HUES6 (cell line): ENCODE results near the gene LARGE2.

Experiments
- H3K27ac ChIP-seq: 2 replicates; pipeline ENCODE4 v1.7.0; 2013; ENCODE audit warnings: low read depth, mild to moderate bottlenecking, low read length, inconsistent platforms
- H3K27me3 ChIP-seq: 2 replicates; pipeline ENCODE4 v1.6.1; 2013; ENCODE audit warnings: low read length; ENCODE audit not compliant: control insufficient read depth, insufficient read depth
- H3K36me3 ChIP-seq: 2 replicates; pipeline ENCODE4 v1.6.1; 2013; ENCODE audit warnings: low read length; ENCODE audit not compliant: control insufficient read depth, insufficient read depth
- H3K4me1 ChIP-seq: 2 replicates; pipeline ENCODE4 v1.6.1; 2013; ENCODE audit warnings: low read length; ENCODE audit not compliant: control insufficient read depth, insufficient read depth
- H3K4me3 ChIP-seq: 2 replicates; pipeline ENCODE4 v1.5.1; 2013; ENCODE audit warnings: low read depth, low read length
- H3K9ac ChIP-seq: one replicate; pipeline ENCODE4 v1.6.1; 2013; ENCODE audit warnings: mild to moderate bottlenecking, low read length
- H3K9me3 ChIP-seq: 2 replicates; pipeline ENCODE4 v1.6.1; 2013; ENCODE audit warnings: low read depth, low read length; ENCODE audit not compliant: control insufficient read depth, insufficient read depth

LARGE2 gene

DNA sequence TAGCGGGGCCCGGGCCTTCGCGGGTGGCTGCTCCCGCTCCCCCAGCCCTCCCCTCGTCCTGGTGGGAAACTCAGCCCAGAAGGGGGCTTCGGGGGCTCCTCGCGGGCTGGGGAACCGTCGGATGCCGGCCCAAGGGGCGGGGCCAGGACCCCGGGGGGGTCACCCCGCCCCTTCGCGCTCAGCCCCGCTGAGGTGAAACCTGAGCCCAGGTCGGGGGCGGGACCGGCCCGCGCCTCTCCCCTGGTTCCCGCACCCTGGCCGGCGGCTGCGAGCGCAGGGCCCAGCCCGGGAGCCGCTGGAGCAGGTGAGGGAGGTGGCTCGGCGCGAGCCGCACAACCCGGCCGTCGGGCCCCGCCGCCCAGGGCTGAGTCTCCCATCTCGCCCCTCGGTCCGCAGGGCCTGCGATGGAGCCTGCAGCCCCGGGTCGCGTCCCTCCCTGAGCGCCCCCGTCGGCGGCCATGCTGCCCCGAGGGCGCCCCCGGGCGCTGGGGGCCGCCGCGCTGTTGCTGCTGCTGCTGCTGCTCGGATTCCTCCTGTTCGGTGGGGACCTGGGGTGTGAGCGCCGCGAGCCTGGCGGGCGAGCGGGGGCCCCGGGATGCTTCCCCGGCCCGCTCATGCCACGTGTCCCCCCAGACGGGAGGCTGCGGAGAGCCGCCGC is at the start of gene LARGE2:
Gene LARGE2 (plus strand): TSS at position 232 of the 658 bp plus-strand sequence. CDS start 227 bp downstream, at position 459.
- H3K27ac ChIP-seq, result peak within 1 kb of the TSS; percentile 75; the same call in 1 of the 2 replicates
- peaks cover 42% of the 10 kb centered on the region for H3K27me3 ChIP-seq
- peak within 1 kb of the TSS; percentile 74 for H3K9ac ChIP-seq
- H3K9me3 ChIP-seq, result no peaks in the 10 kb centered on the region
- peaks cover 29% of the 10 kb centered on the region for H3K4me1 ChIP-seq
- peak within 1 kb of the TSS; percentile 71 for H3K4me3 ChIP-seq
- H3K36me3 ChIP-seq, result peaks cover 17% of the 10 kb centered on the region

DNA sequence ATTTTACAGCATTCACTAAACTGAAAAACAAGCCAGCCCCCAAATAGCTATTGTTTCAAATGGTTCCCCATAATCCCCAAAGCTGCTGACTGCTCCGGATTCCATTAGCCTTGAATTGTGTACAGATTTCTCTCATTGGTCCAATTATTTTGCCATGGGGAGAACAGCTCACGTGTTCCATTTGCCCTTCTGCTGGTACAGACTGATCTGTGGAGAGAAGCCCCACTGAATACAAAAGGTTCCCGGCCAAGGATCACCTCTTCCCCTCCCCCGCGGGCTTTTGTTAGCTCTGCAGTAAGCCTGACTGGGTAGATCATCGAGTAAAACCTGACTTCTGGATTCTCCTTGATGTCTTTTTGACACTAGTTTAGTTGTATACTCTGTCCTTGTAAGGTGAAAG is 46.1 kb upstream of the LARGE2 start:
- Histone ChIP-seq H3K4me3 (no peak overlapping the region), H3K27me3 (no peaks in the 10 kb centered on the region), H3K9me3 (no peaks in the 10 kb centered on the region), H3K36me3 (peaks cover 26% of the 10 kb centered on the region), H3K4me1 (peaks cover 19% of the 10 kb centered on the region), H3K27ac (no peak overlapping the region), H3K9ac (no peak overlapping the region)

DNA sequence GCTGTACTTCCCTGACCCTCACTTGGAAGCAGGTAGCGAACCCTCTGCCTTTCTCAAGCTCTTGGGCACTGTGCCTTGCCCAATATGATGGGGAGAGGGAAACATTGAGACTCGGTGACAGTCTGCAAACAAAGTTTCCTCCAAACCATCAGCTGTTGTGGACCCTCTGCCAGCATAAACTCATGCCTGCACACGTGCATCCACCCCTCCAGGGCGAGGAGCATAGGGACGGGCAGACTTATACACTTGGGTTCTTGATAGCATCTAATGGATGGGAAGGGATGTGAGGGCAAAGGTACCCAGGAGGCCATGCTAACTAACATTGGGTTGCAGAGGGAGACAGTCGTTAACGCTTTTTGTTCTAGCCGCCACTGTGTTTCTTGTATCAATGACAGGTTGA is 45.2 kb upstream of the LARGE2 start:
- H3K9ac ChIP-seq, result no peak overlapping the region
- no peak overlapping the region for H3K4me3 ChIP-seq
- H3K27me3 ChIP-seq, result no peaks in the 10 kb centered on the region
- peaks cover 19% of the 10 kb centered on the region for H3K4me1 ChIP-seq
- no peak overlapping the region for H3K27ac ChIP-seq
- H3K9me3 ChIP-seq, result no peaks in the 10 kb centered on the region
- H3K36me3 ChIP-seq, result peaks cover 19% of the 10 kb centered on the region

DNA sequence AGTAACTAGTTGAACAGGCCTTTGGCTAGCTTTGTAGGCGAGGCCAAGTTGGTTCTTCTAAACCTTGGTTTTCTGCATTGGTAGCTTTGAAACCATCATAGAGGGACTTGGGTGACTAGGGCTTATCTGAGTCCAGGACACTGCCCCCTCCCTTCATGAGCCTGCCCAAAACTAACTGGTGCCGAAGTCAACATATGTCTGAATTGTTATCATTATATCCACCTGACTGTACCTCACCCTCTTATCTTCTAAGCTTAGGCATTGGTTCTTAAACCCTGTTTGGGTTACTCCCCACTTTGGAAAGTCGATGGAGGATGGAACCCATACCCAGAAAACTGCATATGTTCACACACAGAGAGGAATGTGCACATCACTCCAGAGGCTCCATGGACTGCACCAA is 44.6 kb upstream of the LARGE2 start:
- no peaks in the 10 kb centered on the region for H3K27me3 ChIP-seq
- H3K4me1 ChIP-seq, result peaks cover 18% of the 10 kb centered on the region
- no peak overlapping the region for H3K9ac ChIP-seq
- H3K27ac ChIP-seq, result no peak overlapping the region
- H3K36me3 ChIP-seq, result peaks cover 19% of the 10 kb centered on the region
- H3K9me3 ChIP-seq, result no peaks in the 10 kb centered on the region
- H3K4me3 ChIP-seq, result no peak overlapping the region

DNA sequence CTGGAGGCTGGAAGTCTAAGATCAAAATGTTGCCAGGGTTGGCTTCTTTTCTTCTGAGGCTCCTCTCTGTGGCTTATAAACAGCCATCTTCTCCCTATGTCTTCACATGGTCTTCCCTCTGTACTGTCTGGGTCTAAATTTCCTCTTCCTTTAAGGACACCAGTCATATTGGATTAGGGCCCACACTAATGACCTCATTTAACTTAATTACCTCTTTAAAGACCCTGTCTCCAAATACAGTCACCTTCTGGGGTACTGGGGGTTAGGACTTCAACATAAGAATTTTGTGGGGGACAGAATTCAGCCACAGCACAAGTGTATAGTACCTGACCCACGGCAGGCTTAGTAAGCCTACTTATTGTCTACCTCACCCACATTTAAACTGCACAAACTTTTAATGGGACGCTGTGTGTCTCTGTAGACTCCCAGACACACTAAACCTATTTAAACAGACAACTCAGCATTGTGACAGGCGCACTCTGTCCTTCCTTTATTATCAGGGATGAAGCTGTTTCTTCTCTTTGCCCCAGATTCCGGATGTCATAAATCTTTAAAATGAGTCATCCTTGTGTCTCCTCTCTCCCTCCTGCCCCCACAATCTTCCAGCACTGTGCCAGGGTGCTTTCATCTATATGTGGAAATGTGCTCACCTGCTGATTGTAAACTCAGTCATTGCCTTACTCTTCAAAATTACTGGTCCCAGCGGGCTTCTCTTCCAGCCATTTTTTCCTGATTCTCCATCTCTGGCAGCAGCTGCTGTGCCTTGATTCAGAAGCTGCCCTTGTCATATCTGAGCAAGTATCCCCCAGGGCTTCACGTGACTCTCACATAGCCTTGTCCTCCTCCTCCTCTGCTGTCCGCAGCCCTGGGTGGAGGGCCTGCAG is 42.4 kb upstream of the LARGE2 start:
- no peaks in the 10 kb centered on the region for H3K9me3 ChIP-seq
- peaks cover 14% of the 10 kb centered on the region for H3K36me3 ChIP-seq
- H3K4me3 ChIP-seq, result no peak overlapping the region
- no peak overlapping the region for H3K9ac ChIP-seq
- H3K27me3 ChIP-seq, result peaks cover 5% of the 10 kb centered on the region; the same call in 1 of the 2 replicates
- H3K27ac ChIP-seq, result no peak overlapping the region
- H3K4me1 ChIP-seq, result peaks cover 15% of the 10 kb centered on the region

DNA sequence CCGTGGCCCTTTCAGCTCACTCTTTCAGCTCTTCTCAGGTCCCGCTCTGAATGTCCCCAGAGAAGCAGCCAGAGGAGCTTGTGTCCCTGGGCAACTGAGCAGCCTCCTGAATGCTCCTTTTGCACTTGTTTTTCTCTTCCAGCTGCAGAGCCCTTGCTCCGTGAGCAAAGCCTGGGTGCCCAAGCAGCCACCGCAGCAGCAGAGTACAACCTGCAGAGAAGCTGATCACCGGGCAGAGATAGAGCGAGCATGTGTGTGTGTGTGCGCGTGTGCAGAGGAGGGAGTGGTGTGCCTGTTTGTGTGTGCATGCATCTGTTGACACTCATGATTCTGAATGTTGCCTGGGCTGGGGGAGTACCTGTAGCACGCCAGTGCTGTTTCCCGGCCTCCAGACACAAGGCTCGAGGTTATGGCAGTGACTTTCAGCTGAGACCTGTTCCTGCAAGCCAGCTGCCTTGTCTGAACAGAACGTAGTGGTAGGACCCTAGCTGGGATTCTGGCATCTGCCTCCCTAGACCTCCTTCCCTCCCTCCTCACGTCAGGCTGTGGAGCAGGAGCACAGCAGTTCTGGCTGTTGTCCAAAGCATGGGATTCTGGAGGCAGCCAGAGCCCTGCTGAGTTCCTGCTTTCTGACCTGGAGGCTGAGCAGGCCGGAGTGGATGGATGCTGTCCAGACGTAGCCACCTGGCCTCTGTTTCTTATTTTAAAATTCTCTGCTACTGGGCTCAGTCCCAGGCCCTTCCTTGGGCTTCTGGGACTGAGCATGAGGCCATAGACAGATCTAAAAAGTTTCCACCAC is 41.5 kb upstream of the LARGE2 start:
- Histone ChIP-seq H3K9ac (no peak overlapping the region), H3K27me3 (peaks cover 11% of the 10 kb centered on the region; the same call in 1 of the 2 replicates), H3K4me3 (no peak overlapping the region), H3K36me3 (peaks cover 8% of the 10 kb centered on the region), H3K9me3 (no peaks in the 10 kb centered on the region), H3K27ac (no peak overlapping the region), H3K4me1 (peaks cover 12% of the 10 kb centered on the region)

DNA sequence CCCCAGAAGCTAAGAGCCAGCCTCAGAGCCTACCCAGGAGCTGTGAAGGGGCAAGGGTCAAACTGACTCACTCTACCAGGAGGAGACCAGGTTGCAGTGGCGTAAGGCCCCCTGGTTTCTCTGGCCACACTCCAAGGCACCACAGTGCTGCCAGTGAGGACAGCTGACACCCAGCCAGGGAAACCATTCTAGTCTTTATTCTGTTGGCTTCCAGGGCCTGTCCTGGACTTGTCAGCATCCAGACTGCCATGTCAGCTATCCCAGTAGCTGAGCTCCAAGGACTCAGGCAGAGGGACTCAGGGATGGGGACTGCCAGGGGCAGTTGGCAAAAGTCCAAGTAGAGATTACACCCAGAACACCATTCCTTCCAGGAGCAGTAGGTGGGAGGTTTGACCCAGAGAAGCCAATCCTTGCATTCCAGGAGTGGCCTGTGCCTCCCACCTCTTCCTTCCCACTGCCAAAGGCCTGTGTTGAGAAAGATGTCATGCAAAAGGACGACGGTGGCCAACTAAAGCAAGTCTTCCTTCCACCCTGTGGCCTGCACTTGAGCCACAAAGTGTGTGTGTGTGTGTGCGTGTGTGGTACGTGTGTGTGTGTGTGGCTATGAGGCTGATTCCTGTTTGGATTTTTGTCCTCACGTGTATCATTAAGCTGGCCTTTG is 40.6 kb upstream of the LARGE2 start:
- Histone ChIP-seq H3K36me3 (peaks cover 8% of the 10 kb centered on the region), H3K9ac (no peak overlapping the region), H3K4me3 (no peak overlapping the region), H3K27ac (no peak overlapping the region), H3K4me1 (peaks cover 4% of the 10 kb centered on the region; the same call in 1 of the 2 replicates), H3K9me3 (no peaks in the 10 kb centered on the region), H3K27me3 (peaks cover 19% of the 10 kb centered on the region)

DNA sequence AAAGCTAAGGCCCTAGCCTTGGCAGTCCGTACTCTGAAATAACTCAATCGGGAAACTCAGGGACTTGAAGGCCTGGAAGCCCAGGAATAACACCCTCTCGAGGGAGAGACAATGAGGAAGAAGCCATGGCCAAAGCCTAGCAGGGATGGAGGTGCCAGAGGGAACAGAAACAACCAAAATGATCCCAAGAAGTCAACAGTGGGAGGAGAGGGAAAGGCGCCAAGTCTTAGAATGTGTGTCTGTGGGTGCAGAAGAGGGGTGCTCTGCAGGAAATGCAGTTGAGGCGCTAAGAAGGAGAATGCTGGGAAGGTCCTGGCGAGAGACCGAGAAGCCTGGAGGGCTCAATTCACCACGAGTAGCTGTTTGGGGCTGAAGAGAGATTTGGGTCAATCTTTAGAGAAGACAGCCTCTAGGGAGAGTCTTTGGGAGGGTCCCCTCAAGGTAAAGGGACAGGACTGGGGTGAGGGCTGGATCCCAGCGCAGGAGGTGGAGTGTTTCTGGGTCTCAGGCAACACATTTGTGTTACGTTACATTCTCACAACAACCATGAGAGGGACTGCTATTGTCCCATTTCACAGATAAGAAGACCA is 37.8 kb upstream of the LARGE2 start:
- H3K9ac ChIP-seq, result no peak overlapping the region
- H3K4me3 ChIP-seq, result peak overlapping the region; percentile 80; the same call in 1 of the 2 replicates
- peaks cover 26% of the 10 kb centered on the region for H3K27me3 ChIP-seq
- no peak overlapping the region for H3K27ac ChIP-seq
- H3K36me3 ChIP-seq, result peaks cover 8% of the 10 kb centered on the region
- no peaks in the 10 kb centered on the region for H3K9me3 ChIP-seq
- peaks cover 4% of the 10 kb centered on the region; the same call in 1 of the 2 replicates for H3K4me1 ChIP-seq

DNA sequence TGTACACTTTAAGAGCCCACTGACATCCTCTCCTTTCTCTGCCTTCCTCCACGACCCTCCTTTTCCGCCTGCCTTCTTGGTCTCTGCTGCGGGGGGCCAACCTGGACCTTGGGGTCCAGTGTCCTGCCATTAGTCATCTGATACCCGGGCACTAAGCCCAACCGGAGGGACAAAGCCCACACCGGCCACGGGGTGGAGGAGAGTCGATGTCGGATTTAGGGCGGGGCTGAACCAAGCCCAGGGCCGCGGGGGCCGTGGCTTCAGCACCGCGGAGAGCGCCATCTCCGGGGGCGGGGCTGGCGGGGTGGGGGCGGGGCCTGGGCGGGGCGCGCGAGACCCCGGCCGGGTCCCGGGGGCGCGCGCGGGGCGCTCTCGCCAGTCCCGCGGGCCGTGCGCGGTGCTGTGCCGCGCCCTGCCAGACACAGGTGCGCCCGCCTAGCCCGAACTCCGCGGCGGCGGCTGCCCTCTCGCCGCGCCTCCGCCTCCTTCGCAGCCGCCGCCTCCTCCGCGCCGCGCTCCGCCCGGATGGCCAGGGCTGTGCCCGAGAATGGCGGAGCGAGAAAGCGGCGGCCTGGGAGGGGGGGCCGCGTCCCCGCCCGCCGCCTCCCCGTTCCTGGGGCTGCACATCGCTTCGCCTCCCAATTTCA is 37.1 kb upstream of the LARGE2 start, which contains the start of gene MAPK8IP1:
Gene MAPK8IP1 (plus strand): TSS at position 378 of the 647 bp plus-strand sequence. CDS start 170 bp downstream, at position 548.
- H3K4me1 ChIP-seq, result peaks cover 4% of the 10 kb centered on the region; the same call in 1 of the 2 replicates
- peaks cover 26% of the 10 kb centered on the region for H3K27me3 ChIP-seq
- H3K4me3 ChIP-seq, result peak within 1 kb of the TSS; percentile 80
- H3K36me3 ChIP-seq, result peaks cover 8% of the 10 kb centered on the region
- H3K9ac ChIP-seq, result peak within 1 kb of the TSS; percentile 50
- no peak within 1 kb of the TSS for H3K27ac ChIP-seq
- no peaks in the 10 kb centered on the region for H3K9me3 ChIP-seq
